ENCODE measurements around the gene PNMA8A.
A peak's percentile ranks its signal among the peaks of the same experiment; 100 is the strongest.

GRCh38 chr19:46487802-46488445, 16.6 kb upstream of the PNMA8A start:
- TF ChIP-seq, protein P1, sequence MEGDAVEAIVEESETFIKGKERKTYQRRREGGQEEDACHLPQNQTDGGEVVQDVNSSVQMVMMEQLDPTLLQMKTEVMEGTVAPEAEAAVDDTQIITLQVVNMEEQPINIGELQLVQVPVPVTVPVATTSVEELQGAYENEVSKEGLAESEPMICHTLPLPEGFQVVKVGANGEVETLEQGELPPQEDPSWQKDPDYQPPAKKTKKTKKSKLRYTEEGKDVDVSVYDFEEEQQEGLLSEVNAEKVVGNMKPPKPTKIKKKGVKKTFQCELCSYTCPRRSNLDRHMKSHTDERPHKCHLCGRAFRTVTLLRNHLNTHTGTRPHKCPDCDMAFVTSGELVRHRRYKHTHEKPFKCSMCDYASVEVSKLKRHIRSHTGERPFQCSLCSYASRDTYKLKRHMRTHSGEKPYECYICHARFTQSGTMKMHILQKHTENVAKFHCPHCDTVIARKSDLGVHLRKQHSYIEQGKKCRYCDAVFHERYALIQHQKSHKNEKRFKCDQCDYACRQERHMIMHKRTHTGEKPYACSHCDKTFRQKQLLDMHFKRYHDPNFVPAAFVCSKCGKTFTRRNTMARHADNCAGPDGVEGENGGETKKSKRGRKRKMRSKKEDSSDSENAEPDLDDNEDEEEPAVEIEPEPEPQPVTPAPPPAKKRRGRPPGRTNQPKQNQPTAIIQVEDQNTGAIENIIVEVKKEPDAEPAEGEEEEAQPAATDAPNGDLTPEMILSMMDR (IDR thresholded peaks at IDR 0.05): peak; percentile 98
- TF ChIP-seq, protein P2, sequence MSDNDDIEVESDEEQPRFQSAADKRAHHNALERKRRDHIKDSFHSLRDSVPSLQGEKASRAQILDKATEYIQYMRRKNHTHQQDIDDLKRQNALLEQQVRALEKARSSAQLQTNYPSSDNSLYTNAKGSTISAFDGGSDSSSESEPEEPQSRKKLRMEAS (IDR thresholded peaks at IDR 0.05): no peak
- peak; percentile 100 for TF ChIP-seq SMC3 (IDR thresholded peaks at IDR 0.05)
- TF ChIP-seq RAD21 (conservative IDR thresholded peaks at IDR 0.05 in 1 of 2, IDR thresholded peaks at IDR 0.05 in 1 of 2): peak; percentile 99 to 100

Data from A549 (cell line).